K562 (cell line): Measurements from ENCODE around the gene ZMYM4. TPM values are rescaled to one million over a fixed set of nuclear protein-coding genes. Genes with fewer than 3 reads are reported as not detected.

ENCODE experiments used
- ATAC-seq: fragments of 200-7000 bp; cut with Tn5 transposase; 3 replicates; pipeline ENCODE4 v1.9.1; 2020; ENCODE audit warnings: moderate library complexity
- BruUV-seq: library from RNA; stranded (reverse); fragments of 400-500 nt; replicated peaks from 2 replicates; lab custom pipeline; 2021; lab: Mats Ljungman, UMichigan
- CTCF ChIA-PET: fragments of 300-600 bp; formaldehyde crosslinking; extraction: SDS; loops from one replicate; lab custom pipeline; 2021; ENCODE audit warnings: low intra/inter-chr PET ratio; lab: Yijun Ruan, JAX
- POLR2A ChIA-PET: fragments of 300-600, 350-650 bp; sonication (Branson Sonifier 250); formaldehyde crosslinking; extraction: SDS; loops from one replicate; lab custom pipeline; 2021; ENCODE audit warnings: antibody characterized with exemption, inconsistent platforms; lab: Yijun Ruan, JAX
- DNase-seq, 4 experiments: peaks; one replicate each; pipeline versions ENCODE4 v3.0.0 to v3.0.0-alpha.2; 2011 to 2018; ENCODE audit warnings: low spot score in 3 of 4, mixed read lengths in 3 of 4; ENCODE audit errors: extremely low read depth in 1 of 4
- FAIRE-seq: peaks from 2 replicates; lab custom pipeline; 2011; peaks lifted over from hg19 to GRCh38; lab: Jason Lieb, UNC
- H2AFZ ChIP-seq: 2 replicates; pipeline ENCODE4 v1.6.0; 2011; ENCODE audit warnings: low read depth, low read length, control low read depth, inconsistent platforms
- H3K27ac ChIP-seq: fragments of 200-600 bp; 3 replicates; pipeline ENCODE4 v1.8.0; 2011; ENCODE audit warnings: low read depth, mild to moderate bottlenecking, control low read depth, inconsistent platforms, low read length, moderate library complexity, mixed read lengths; ENCODE audit errors: extremely low read depth
- H3K27me3 ChIP-seq, 2 experiments: fragments of 300-600 bp in 1 of 2; 2 replicates in 1 of 2; 3 replicates in 1 of 2; pipeline versions ENCODE4 v1.6.0 to v1.8.0; 2011; ENCODE audit warnings: inconsistent platforms in 2 of 2, low read length in 2 of 2, mild to moderate bottlenecking in 1 of 2, mixed read lengths in 1 of 2, moderate library complexity in 1 of 2; ENCODE audit not compliant: control insufficient read depth in 2 of 2, insufficient read depth in 2 of 2
- H3K36me3 ChIP-seq: fragments of 300-600 bp; 3 replicates; pipeline ENCODE4 v1.8.0; 2011; ENCODE audit warnings: mild to moderate bottlenecking, low read length, inconsistent platforms; ENCODE audit not compliant: control insufficient read depth, insufficient read depth
- H3K4me1 ChIP-seq, 2 experiments: fragments of 200-600 bp in 1 of 2; replicated peaks in 1 of 2; 2 replicates in 1 of 2; 3 replicates in 1 of 2; pipeline versions ENCODE4 v1.5.1 to v1.8.0; 2011; ENCODE audit warnings: inconsistent platforms in 2 of 2, low read length in 2 of 2, mild to moderate bottlenecking in 1 of 2, mixed read lengths in 1 of 2, moderate library complexity in 1 of 2; ENCODE audit not compliant: control insufficient read depth in 2 of 2, insufficient read depth in 2 of 2
- H3K4me2 ChIP-seq: 2 replicates; pipeline ENCODE4 v1.6.1; 2011; ENCODE audit warnings: low read length, control low read depth, inconsistent platforms, mixed read lengths; ENCODE audit not compliant: insufficient read depth
- H3K4me3 ChIP-seq: fragments of 200-600 bp; sonication (generic), shearing (Covaris generic); 2 replicates; pipeline ENCODE4 v1.5.1; 2016; ENCODE audit warnings: control low read depth, inconsistent platforms
- H3K79me2 ChIP-seq: fragments of 200-600 bp; 3 replicates; pipeline ENCODE4 v1.8.0; 2011; ENCODE audit warnings: low read length, inconsistent platforms; ENCODE audit not compliant: control insufficient read depth, insufficient read depth
- H3K9ac ChIP-seq, 2 experiments: 2 replicates each; pipeline versions ENCODE4 v1.6.0 to v1.6.1; 2011; ENCODE audit warnings: low read depth in 2 of 2, low read length in 2 of 2, control low read depth in 1 of 2, inconsistent platforms in 1 of 2, mild to moderate bottlenecking in 1 of 2, mixed read lengths in 1 of 2; ENCODE audit not compliant: insufficient read depth in 1 of 2
- H3K9me1 ChIP-seq: one replicate; pipeline ENCODE4 v1.6.0; 2011; ENCODE audit warnings: inconsistent platforms, mild to moderate bottlenecking, low read length, moderate library complexity; ENCODE audit not compliant: control insufficient read depth, insufficient read depth
- H3K9me3 ChIP-seq: replicated peaks from 2 replicates; pipeline ENCODE4 v1.5.1; 2011; ENCODE audit warnings: low read depth, low read length, inconsistent platforms; ENCODE audit not compliant: control insufficient read depth, insufficient read depth
- H4K20me1 ChIP-seq: replicated peaks from 2 replicates; pipeline ENCODE4 v1.6.1; 2011; ENCODE audit warnings: low read length, inconsistent platforms, mixed read lengths; ENCODE audit not compliant: control insufficient read depth, insufficient read depth
- BRF1 ChIP-seq: IDR thresholded peaks from 3 replicates; pipeline ENCODE4 v1.6.1; 2011; ENCODE audit warnings: borderline replicate concordance, mild to moderate bottlenecking; ENCODE audit not compliant: insufficient read length; ENCODE audit errors: extremely low read depth
- CBFA2T3 ChIP-seq: fragments of 450-650 bp; IDR thresholded peaks from 2 replicates; pipeline ENCODE4 v1.6.1; 2017
- FOSL1 ChIP-seq: fragments of 200-800 bp; sonication (Bioruptor generic); conservative IDR thresholded peaks from 2 replicates; pipeline ENCODE4 v1.6.1; 2016; ENCODE audit warnings: missing genetic modification characterization, missing compliant biosample characterization
- FOXK2 ChIP-seq, 2 experiments: fragments of 450-650 bp; IDR thresholded peaks in 1 of 2; conservative IDR thresholded peaks in 1 of 2; 2 replicates each; pipeline ENCODE4 v1.6.1; 2016; ENCODE audit warnings: low read depth in 2 of 2, mild to moderate bottlenecking in 1 of 2
- LARP7 ChIP-seq: fragments of 450-650 bp; IDR thresholded peaks from 2 replicates; pipeline ENCODE4 v1.6.1; 2016
- MCM3 ChIP-seq: fragments of 450-650 bp; IDR thresholded peaks from 2 replicates; pipeline ENCODE4 v1.6.1; 2016
- REST ChIP-seq, 2 experiments: fragments of 450-650 bp; formaldehyde crosslinking in 1 of 2; IDR thresholded peaks; 2 replicates each; pipeline versions ENCODE4 v1.4.0 to v1.6.1; 2014 to 2020; ENCODE audit warnings: mild to moderate bottlenecking in 2 of 2, borderline replicate concordance in 1 of 2, low read depth in 1 of 2
- TARDBP ChIP-seq: fragments of 450-650 bp; IDR thresholded peaks from 2 replicates; pipeline ENCODE4 v1.6.1; 2016
- TCF3 ChIP-seq: sonication (generic); formaldehyde crosslinking; IDR thresholded peaks from 2 replicates; pipeline ENCODE4 v1.4.0; 2020; ENCODE audit warnings: mild to moderate bottlenecking, missing genetic modification reagents
- ZEB2 ChIP-seq: fragments of 450-650 bp; IDR thresholded peaks from 2 replicates; pipeline ENCODE4 v1.6.1; 2016
- ZNF133 ChIP-seq: fragments of 250-450 bp; sonication (Bioruptor Pico); IDR thresholded peaks from 2 replicates; pipeline ENCODE4 v1.4.0; 2020; ENCODE audit warnings: mild to moderate bottlenecking
- ZNF146 ChIP-seq: IDR thresholded peaks from one replicate; pipeline ENCODE4 v1.6.1; 2018; ENCODE audit warnings: missing compliant biosample characterization; ENCODE audit not compliant: unreplicated experiment
- ZNF224 ChIP-seq: sonication (generic); formaldehyde crosslinking; IDR thresholded peaks from 2 replicates; pipeline ENCODE4 v1.8.0; 2022; ENCODE audit warnings: mild to moderate bottlenecking, missing genetic modification reagents
- ZNF76 ChIP-seq: fragments of 250-450 bp; sonication (Bioruptor Pico); IDR thresholded peaks from 2 replicates; pipeline ENCODE4 v1.4.0; 2020; ENCODE audit warnings: mild to moderate bottlenecking, moderate library complexity, borderline replicate concordance
- ZNF764 ChIP-seq: fragments of 250-450 bp; sonication (Bioruptor Pico); IDR thresholded peaks from 2 replicates; pipeline ENCODE4 v1.4.0; 2020; ENCODE audit warnings: low read depth, mild to moderate bottlenecking, moderate library complexity
- WGBS: fragments of 100-300 bp; shearing (Covaris generic); methylation state at CpG from one replicate; pipeline ENCODE4 v1.1.6; 2016; ENCODE audit warnings: low coverage, mixed read lengths; ENCODE audit not compliant: insufficient coverage; ENCODE audit errors: missing lambda C conversion rate; 5-methylcytosine and 5-hydroxymethylcytosine counted together
- in situ Hi-C: fragments of 300-500 bp; cut with MboI; formaldehyde crosslinking; loops from 4 replicates; pipeline ENCODE4 v1.15.0; 2018; ENCODE audit warnings: inconsistent platforms, mixed read lengths
- intact Hi-C: fragments of 100-400 bp; cut with micrococcal nuclease; formaldehyde crosslinking; loops from 2 replicates; pipeline ENCODE4 v1.14.2; 2022
- polyA plus RNA-seq, 8 experiments: library from polyadenylated mRNA; depleted of rRNA in 4 of 8; stranded (reverse) in 5 of 8; unstranded in 3 of 8; fragments of >200 nt; fragmentation: Nextera tagmentation in 2 of 8; fragmentation: Illumina TruSeq in 1 of 8; extraction: Ambion mirVana in 2 of 8; extraction: Trizol in 1 of 8; gene quantifications; 2 replicates each; pipeline versions ENCODE4 v1.2.1 to v1.2.3, GENCODE V29; 2011 to 2014; ENCODE audit warnings: inconsistent platforms in 1 of 8, missing spikeins in 1 of 8
- total RNA-seq, 7 experiments: library from RNA; depleted of rRNA in 6 of 7; stranded (reverse); fragments of >200 nt in 6 of 7; fragmentation: Illumina TruSeq in 2 of 7; extraction: Trizol in 2 of 7; gene quantifications; 2 replicates each; pipeline versions ENCODE4 v1.2.1 to v1.2.3, GENCODE V29; 2011 to 2021; ENCODE audit warnings: low replicate concordance in 1 of 7

The ZMYM4 gene
- total and polyA plus RNA-seq, 9 of the 15 experiments (the other 6 are each of a cell fraction or from before 2014, with no cell fraction given): 15.2 to 77.2 (median 63.3) TPM

- H3K79me2 ChIP-seq: peaks cover 40% of the 10 kb centered on the region
- TF ChIP-seq ZNF764 (CRISPR knock-in tag) (no peak), FOSL1 (tag) (no peak), REST (IDR thresholded peaks at IDR 0.05; ENCODE audit: borderline replicate concordance) (no peak), REST (CRISPR knock-in tag; IDR thresholded peaks at IDR 0.05; ENCODE audit: low read depth) (no peak), TARDBP (no peak), ZNF224 (CRISPR knock-in tag) (no peak), TCF3 (CRISPR knock-in tag) (no peak), ZNF133 (CRISPR knock-in tag) (no peak), MCM3 (no peak), ZNF76 (CRISPR knock-in tag) (no peak), ZEB2 (no peak), FOXK2 (conservative IDR thresholded peaks at IDR 0.05 in 1 of 2, IDR thresholded peaks at IDR 0.05 in 1 of 2; ENCODE audit: low read depth in 2 of 2) (no peak), BRF1 (no peak), CBFA2T3 (no peak), ZNF146 (CRISPR knock-in tag) (no peak), LARP7 (no peak)
- H3K4me3 ChIP-seq: no peak overlapping the region
- ChIA-PET POLR2A (interaction anchor here (0.6 kb wide), 2 partner anchors 34 to 59 kb away, joined by 3 read pairs; no protein-coding TSS in a partner anchor), CTCF (no interaction called here)
- no peak overlapping the region for H2AFZ ChIP-seq
- no peaks in the 10 kb centered on the region for H3K9me1 ChIP-seq
- H3K27ac ChIP-seq: no peak overlapping the region
- in situ Hi-C loops (no loop called here), intact Hi-C loops (no loop called here)
- H3K4me2 ChIP-seq: no peak overlapping the region
- no peaks in the 10 kb centered on the region for H4K20me1 ChIP-seq
- no peak overlapping the region for H3K9ac ChIP-seq
- no peaks in the 10 kb centered on the region for H3K27me3 ChIP-seq
- ATAC-seq: no peak
- no peak for FAIRE-seq
- H3K4me1 ChIP-seq: no peaks in the 10 kb centered on the region
- BruUV-seq: no TSS peak
- no peaks in the 10 kb centered on the region for H3K9me3 ChIP-seq
- 100% methylated on average over 3 of the region's 3 CpGs for WGBS
- peaks cover 36% of the 10 kb centered on the region for H3K36me3 ChIP-seq
- no peak for DNase-seq
Measured at GRCh38 chr1:35305383-35305782, 36.9 kb downstream of the ZMYM4 start.
